ENCODE results near the gene P3H3.
"Not testable (repeated sequence)": the region's sequence is repeated elsewhere in the genome, so short reads cannot be mapped to it uniquely, and the experiment has no call there.

- TF ChIP-seq CTCF (IDR thresholded peaks at IDR 0.05; ENCODE audit: low read length); EZH2phosphoT487 (IDR thresholded peaks at IDR 0.05; ENCODE audit: low read length); EZH2 (optimal IDR thresholded peaks at IDR 0.05; ENCODE audit: low read depth, low read length): not testable (repeated sequence)
These were observed 51.6 kb downstream of the P3H3 start for GRCh38 chr12:6879824-6880223.
